K562 (cell line): Measurements from ENCODE around the gene ERGIC1. TPM values are rescaled to one million over a fixed set of nuclear protein-coding genes. Genes with fewer than 3 reads are reported as not detected.

Experiments used
- ATAC-seq: fragments of 200-7000 bp; cut with Tn5 transposase; 3 replicates; pipeline ENCODE4 v1.9.1; 2020; ENCODE audit warnings: moderate library complexity
- BruUV-seq: library from RNA; stranded (reverse); fragments of 400-500 nt; replicated peaks from 2 replicates; lab custom pipeline; 2021; lab: Mats Ljungman, UMichigan
- CTCF ChIA-PET: fragments of 300-600 bp; formaldehyde crosslinking; extraction: SDS; loops from one replicate; lab custom pipeline; 2021; ENCODE audit warnings: low intra/inter-chr PET ratio; lab: Yijun Ruan, JAX
- POLR2A ChIA-PET: fragments of 300-600, 350-650 bp; sonication (Branson Sonifier 250); formaldehyde crosslinking; extraction: SDS; loops from one replicate; lab custom pipeline; 2021; ENCODE audit warnings: antibody characterized with exemption, inconsistent platforms; lab: Yijun Ruan, JAX
- DNase-seq, 4 experiments: peaks; one replicate each; pipeline versions ENCODE4 v3.0.0 to v3.0.0-alpha.2; 2011 to 2018; ENCODE audit warnings: low spot score in 3 of 4, mixed read lengths in 3 of 4; ENCODE audit errors: extremely low read depth in 1 of 4
- FAIRE-seq: peaks from 2 replicates; lab custom pipeline; 2011; peaks lifted over from hg19 to GRCh38; lab: Jason Lieb, UNC
- H2AFZ ChIP-seq: 2 replicates; pipeline ENCODE4 v1.6.0; 2011; ENCODE audit warnings: low read depth, low read length, control low read depth, inconsistent platforms
- H3K27ac ChIP-seq: fragments of 200-600 bp; 3 replicates; pipeline ENCODE4 v1.8.0; 2011; ENCODE audit warnings: low read depth, mild to moderate bottlenecking, control low read depth, inconsistent platforms, low read length, moderate library complexity, mixed read lengths; ENCODE audit errors: extremely low read depth
- H3K27me3 ChIP-seq, 2 experiments: fragments of 300-600 bp in 1 of 2; 2 replicates in 1 of 2; 3 replicates in 1 of 2; pipeline versions ENCODE4 v1.6.0 to v1.8.0; 2011; ENCODE audit warnings: inconsistent platforms in 2 of 2, low read length in 2 of 2, mild to moderate bottlenecking in 1 of 2, mixed read lengths in 1 of 2, moderate library complexity in 1 of 2; ENCODE audit not compliant: control insufficient read depth in 2 of 2, insufficient read depth in 2 of 2
- H3K36me3 ChIP-seq: fragments of 300-600 bp; 3 replicates; pipeline ENCODE4 v1.8.0; 2011; ENCODE audit warnings: mild to moderate bottlenecking, low read length, inconsistent platforms; ENCODE audit not compliant: control insufficient read depth, insufficient read depth
- H3K4me1 ChIP-seq, 2 experiments: fragments of 200-600 bp in 1 of 2; replicated peaks in 1 of 2; 2 replicates in 1 of 2; 3 replicates in 1 of 2; pipeline versions ENCODE4 v1.5.1 to v1.8.0; 2011; ENCODE audit warnings: inconsistent platforms in 2 of 2, low read length in 2 of 2, mild to moderate bottlenecking in 1 of 2, mixed read lengths in 1 of 2, moderate library complexity in 1 of 2; ENCODE audit not compliant: control insufficient read depth in 2 of 2, insufficient read depth in 2 of 2
- H3K4me2 ChIP-seq: 2 replicates; pipeline ENCODE4 v1.6.1; 2011; ENCODE audit warnings: low read length, control low read depth, inconsistent platforms, mixed read lengths; ENCODE audit not compliant: insufficient read depth
- H3K4me3 ChIP-seq: fragments of 200-600 bp; sonication (generic), shearing (Covaris generic); 2 replicates; pipeline ENCODE4 v1.5.1; 2016; ENCODE audit warnings: control low read depth, inconsistent platforms
- H3K79me2 ChIP-seq: fragments of 200-600 bp; 3 replicates; pipeline ENCODE4 v1.8.0; 2011; ENCODE audit warnings: low read length, inconsistent platforms; ENCODE audit not compliant: control insufficient read depth, insufficient read depth
- H3K9ac ChIP-seq, 2 experiments: 2 replicates each; pipeline versions ENCODE4 v1.6.0 to v1.6.1; 2011; ENCODE audit warnings: low read depth in 2 of 2, low read length in 2 of 2, control low read depth in 1 of 2, inconsistent platforms in 1 of 2, mild to moderate bottlenecking in 1 of 2, mixed read lengths in 1 of 2; ENCODE audit not compliant: insufficient read depth in 1 of 2
- H3K9me1 ChIP-seq: one replicate; pipeline ENCODE4 v1.6.0; 2011; ENCODE audit warnings: inconsistent platforms, mild to moderate bottlenecking, low read length, moderate library complexity; ENCODE audit not compliant: control insufficient read depth, insufficient read depth
- H3K9me3 ChIP-seq: replicated peaks from 2 replicates; pipeline ENCODE4 v1.5.1; 2011; ENCODE audit warnings: low read depth, low read length, inconsistent platforms; ENCODE audit not compliant: control insufficient read depth, insufficient read depth
- H4K20me1 ChIP-seq: replicated peaks from 2 replicates; pipeline ENCODE4 v1.6.1; 2011; ENCODE audit warnings: low read length, inconsistent platforms, mixed read lengths; ENCODE audit not compliant: control insufficient read depth, insufficient read depth
- JUNB ChIP-seq: fragments of 450-650 bp; formaldehyde crosslinking; conservative IDR thresholded peaks from 2 replicates; pipeline ENCODE4 v1.4.0; 2020; ENCODE audit warnings: mild to moderate bottlenecking
- MED1 ChIP-seq: sonication (generic); formaldehyde crosslinking; IDR thresholded peaks from 2 replicates; pipeline ENCODE4 v1.8.1; 2023; ENCODE audit warnings: missing genetic modification reagents, borderline replicate concordance
- NR2C1 ChIP-seq, 2 experiments: fragments of 450-650 bp; IDR thresholded peaks; 2 replicates each; pipeline ENCODE4 v1.6.1; 2017; ENCODE audit warnings: mild to moderate bottlenecking in 2 of 2, antibody characterized with exemption in 1 of 2, inconsistent platforms in 1 of 2, missing compliant biosample characterization in 1 of 2, missing genetic modification characterization in 1 of 2
- THRA ChIP-seq: fragments of 450-650 bp; IDR thresholded peaks from 2 replicates; pipeline ENCODE4 v1.6.1; 2017; ENCODE audit warnings: mild to moderate bottlenecking, moderate library complexity
- ZNF274 ChIP-seq: IDR thresholded peaks from 2 replicates; pipeline ENCODE4 v1.6.1; 2011; ENCODE audit warnings: low read depth, mild to moderate bottlenecking, low read length, moderate library complexity, borderline replicate concordance
- ZNF41 ChIP-seq: fragments of 250-450 bp; sonication (Bioruptor Pico); conservative IDR thresholded peaks from 2 replicates; pipeline ENCODE4 v1.4.0; 2020; ENCODE audit warnings: mild to moderate bottlenecking
- ZNF586 ChIP-seq: fragments of 450-650 bp; formaldehyde crosslinking; conservative IDR thresholded peaks from 2 replicates; pipeline ENCODE4 v1.4.0; 2020; ENCODE audit warnings: mild to moderate bottlenecking, moderate library complexity
- WGBS: fragments of 100-300 bp; shearing (Covaris generic); methylation state at CpG from one replicate; pipeline ENCODE4 v1.1.6; 2016; ENCODE audit warnings: low coverage, mixed read lengths; ENCODE audit not compliant: insufficient coverage; ENCODE audit errors: missing lambda C conversion rate; 5-methylcytosine and 5-hydroxymethylcytosine counted together
- in situ Hi-C: fragments of 300-500 bp; cut with MboI; formaldehyde crosslinking; loops from 4 replicates; pipeline ENCODE4 v1.15.0; 2018; ENCODE audit warnings: inconsistent platforms, mixed read lengths
- intact Hi-C: fragments of 100-400 bp; cut with micrococcal nuclease; formaldehyde crosslinking; loops from 2 replicates; pipeline ENCODE4 v1.14.2; 2022
- polyA plus RNA-seq, 8 experiments: library from polyadenylated mRNA; depleted of rRNA in 4 of 8; stranded (reverse) in 5 of 8; unstranded in 3 of 8; fragments of >200 nt; fragmentation: Nextera tagmentation in 2 of 8; fragmentation: Illumina TruSeq in 1 of 8; extraction: Ambion mirVana in 2 of 8; extraction: Trizol in 1 of 8; gene quantifications; 2 replicates each; pipeline versions ENCODE4 v1.2.1 to v1.2.3, GENCODE V29; 2011 to 2014; ENCODE audit warnings: inconsistent platforms in 1 of 8, missing spikeins in 1 of 8
- total RNA-seq, 7 experiments: library from RNA; depleted of rRNA in 6 of 7; stranded (reverse); fragments of >200 nt in 6 of 7; fragmentation: Illumina TruSeq in 2 of 7; extraction: Trizol in 2 of 7; gene quantifications; 2 replicates each; pipeline versions ENCODE4 v1.2.1 to v1.2.3, GENCODE V29; 2011 to 2021; ENCODE audit warnings: low replicate concordance in 1 of 7

ERGIC1 gene
- total and polyA plus RNA-seq, 9 of the 15 experiments (the other 6 are each of a cell fraction or from before 2014, with no cell fraction given): 5.5 to 68.4 (median 36.4) TPM

- no peak for FAIRE-seq
Measured at GRCh38 chr5:172819569-172819968, 14.5 kb upstream of the ERGIC1 start.

More at GRCh38 chr5:172819569-172819968, 14.5 kb upstream of the ERGIC1 start:
- ATAC-seq (no peak), DNase-seq (no peak)
- Histone ChIP-seq H3K36me3 (no peaks in the 10 kb centered on the region), H3K27ac (no peak overlapping the region), H3K9me3 (no peaks in the 10 kb centered on the region), H3K9ac (peak overlapping the region in 1 of 2 experiments; percentile 24; a peak in 1 of 4 replicates), H2AFZ (no peak overlapping the region), H3K27me3 (no peaks in the 10 kb centered on the region), H3K9me1 (no peaks in the 10 kb centered on the region), H3K4me1 (peaks cover 6 to 23% of the 10 kb centered on the region in 2 experiments; a peak in 4 of 5 replicates), H3K4me3 (no peak overlapping the region), H3K4me2 (no peak overlapping the region), H3K79me2 (no peaks in the 10 kb centered on the region), H4K20me1 (no peaks in the 10 kb centered on the region)
- intact Hi-C loops: no loop called here
- in situ Hi-C loops: no loop called here
- TF ChIP-seq THRA (no peak), NR2C1 (IDR thresholded peaks at IDR 0.05) (peak; percentile 58), NR2C1 (tag; IDR thresholded peaks at IDR 0.05) (peak; percentile 55; the same call in 1 of the 2 replicates), JUNB (CRISPR knock-in tag) (no peak), MED1 (CRISPR knock-in tag) (no peak), ZNF586 (CRISPR knock-in tag) (no peak), ZNF41 (CRISPR knock-in tag) (no peak), ZNF274 (no peak)
- ChIA-PET CTCF (no interaction called here), POLR2A (no interaction called here)
- 30% methylated on average over 3 of the region's 3 CpGs for WGBS
- no TSS peak for BruUV-seq
